D721Med (cell line): ENCODE measurements around the gene ZSCAN12.

Source experiments
- DNase-seq: peaks from one replicate; pipeline ENCODE4 v3.0.0; 2011; ENCODE audit warnings: low spot score; ENCODE audit not compliant: insufficient read length
- FAIRE-seq: peaks from 2 replicates; lab custom pipeline; 2011; peaks lifted over from hg19 to GRCh38; lab: Jason Lieb, UNC
- CTCF ChIP-seq: IDR thresholded peaks from 2 replicates; pipeline ENCODE4 v1.5.1; 2012; ENCODE audit warnings: mild to moderate bottlenecking, control low read depth; ENCODE audit not compliant: insufficient read depth; ENCODE audit errors: missing control alignments

Gene ZSCAN12

GRCh38 chr6:28343898-28344677, 55.5 kb downstream of the ZSCAN12 start:
- FAIRE-seq, result no peak
- TF ChIP-seq CTCF, result no peak
- no peak for DNase-seq

- DNase-seq (no peak), FAIRE-seq (no peak)
- TF ChIP-seq CTCF, result no peak
Measured at GRCh38 chr6:28340310-28341095, 59.0 kb downstream of the ZSCAN12 start.

GRCh38 chr6:28337121-28337520, 62.4 kb downstream of the ZSCAN12 start:
- TF ChIP-seq CTCF, result no peak
- DNase-seq (no peak), FAIRE-seq (no peak)

GRCh38 chr6:28336284-28337120, 63.0 kb downstream of the ZSCAN12 start:
- DNase-seq, result no peak
- no peak for TF ChIP-seq CTCF
- no peak for FAIRE-seq

- TF ChIP-seq CTCF, result no peak
- FAIRE-seq, result peak; percentile 35
- peak; percentile 58 for DNase-seq
Measured at GRCh38 chr6:28335564-28336283, 63.8 kb downstream of the ZSCAN12 start, which contains the start of gene ZSCAN31. Gene ZSCAN31 (minus strand): TSS chr6:28336148. CDS start chr6:28329683, 6,465 bp downstream.

- DNase-seq (no peak), FAIRE-seq (no peak)
- no peak for TF ChIP-seq CTCF
Measured at GRCh38 chr6:28335040-28335563, 64.4 kb downstream of the ZSCAN12 start.
